H1 (cell line): Measurements from ENCODE around the gene UGT2B15. TPM values are rescaled to one million over a fixed set of nuclear protein-coding genes. Genes with fewer than 3 reads are reported as not detected.

Experiments
- CTCF ChIA-PET: fragments of 300-600 bp; sonication (Branson Sonifier 250); formaldehyde crosslinking; loops from one replicate; lab custom pipeline; 2021; ENCODE audit not compliant: partially characterized antibody; lab: Charles Lee
- POLR2A ChIA-PET: fragments of 300-600 bp; sonication (Branson Sonifier 250); formaldehyde crosslinking; loops from one replicate; lab custom pipeline; 2021; ENCODE audit warnings: inconsistent platforms; ENCODE audit not compliant: partially characterized antibody; lab: Charles Lee
- DNase-seq, 2 experiments: peaks; one replicate each; pipeline versions ENCODE4 v3.0.0 to v3.0.0-alpha.2; 2010 to 2022; ENCODE audit warnings: low spot score in 2 of 2, low read depth in 1 of 2, mixed read lengths in 1 of 2
- FAIRE-seq: peaks from 2 replicates; lab custom pipeline; 2011; peaks lifted over from hg19 to GRCh38; lab: Jason Lieb, UNC
- H2AFZ ChIP-seq: 2 replicates; pipeline ENCODE4 v1.8.1; 2012; ENCODE audit warnings: low read length, inconsistent platforms
- H2AK5ac ChIP-seq: 2 replicates; pipeline ENCODE4 v1.6.1; 2013; ENCODE audit warnings: low read depth, low read length
- H2BK120ac ChIP-seq: replicated peaks from 2 replicates; pipeline ENCODE3; 2013; ENCODE audit warnings: low read depth, low read length, inconsistent platforms
- H2BK12ac ChIP-seq: 2 replicates; pipeline ENCODE4 v1.6.1; 2013; ENCODE audit warnings: low read depth, low read length
- H2BK15ac ChIP-seq: 2 replicates; pipeline ENCODE4 v1.6.1; 2013; ENCODE audit warnings: low read length
- H2BK20ac ChIP-seq: 2 replicates; pipeline ENCODE4 v1.6.1; 2013; ENCODE audit warnings: low read length
- H2BK5ac ChIP-seq: 2 replicates; pipeline ENCODE4 v1.6.1; 2013; ENCODE audit warnings: low read depth, low read length
- H3K14ac ChIP-seq: 2 replicates; pipeline ENCODE4 v1.6.1; 2013; ENCODE audit warnings: inconsistent platforms; ENCODE audit not compliant: insufficient read length
- H3K18ac ChIP-seq: 2 replicates; pipeline ENCODE4 v1.6.1; 2013; ENCODE audit warnings: low read length; ENCODE audit errors: extremely low read depth
- H3K23ac ChIP-seq: 2 replicates; pipeline ENCODE4 v1.6.1; 2013; ENCODE audit warnings: inconsistent platforms; ENCODE audit not compliant: insufficient read length
- H3K23me2 ChIP-seq: 2 replicates; pipeline ENCODE4 v1.6.1; 2013; ENCODE audit warnings: low read depth, low read length
- H3K27ac ChIP-seq: 2 replicates; pipeline ENCODE4 v1.6.1; 2011; ENCODE audit warnings: low read depth, low read length, inconsistent platforms
- H3K27me3 ChIP-seq, 4 experiments: replicated peaks in 1 of 4; 1 replicate in 1 of 4; 2 replicates in 3 of 4; pipeline versions ENCODE4 v1.6.1 to v1.8.1; 2011 to 2013; ENCODE audit warnings: low read length in 3 of 4, mild to moderate bottlenecking in 3 of 4, inconsistent platforms in 2 of 4, mixed read lengths in 2 of 4, moderate library complexity in 1 of 4; ENCODE audit not compliant: control insufficient read depth in 3 of 4, insufficient read depth in 3 of 4; ENCODE audit errors: extremely low read depth in 1 of 4
- H3K36me3 ChIP-seq, 4 experiments: 2 replicates each; pipeline versions ENCODE4 v1.6.1 to v1.8.1; 2011 to 2013; ENCODE audit warnings: mild to moderate bottlenecking in 4 of 4, low read length in 3 of 4, moderate library complexity in 2 of 4, control low read depth in 1 of 4, inconsistent platforms in 1 of 4; ENCODE audit not compliant: insufficient read depth in 4 of 4, control insufficient read depth in 2 of 4
- H3K4ac ChIP-seq: replicated peaks from 2 replicates; pipeline ENCODE3; 2013; ENCODE audit warnings: low read length, low read depth, mixed read lengths, inconsistent platforms; ENCODE audit not compliant: insufficient read length
- H3K4me1 ChIP-seq, 4 experiments: replicated peaks in 1 of 4; 1 replicate in 1 of 4; 2 replicates in 3 of 4; pipeline versions ENCODE4 v1.6.1 to v1.8.1; 2011 to 2013; ENCODE audit warnings: low read length in 3 of 4, inconsistent platforms in 2 of 4, mixed read lengths in 1 of 4; ENCODE audit not compliant: insufficient read depth in 4 of 4, control insufficient read depth in 3 of 4
- H3K4me2 ChIP-seq, 2 experiments: 2 replicates each; pipeline versions ENCODE4 v1.6.1 to v1.8.1; 2011 to 2013; ENCODE audit warnings: low read depth in 2 of 2, low read length in 2 of 2, control low read depth in 1 of 2, inconsistent platforms in 1 of 2, mild to moderate bottlenecking in 1 of 2; ENCODE audit not compliant: insufficient read depth in 1 of 2
- H3K4me3 ChIP-seq, 4 experiments: fragments of 200-600, 300-600 bp in 1 of 4; sonication (generic), shearing (Covaris generic), sonication (Bioruptor Twin) in 1 of 4; 2 replicates each; pipeline versions ENCODE4 v1.5.1 to v1.8.1; 2011 to 2016; ENCODE audit warnings: low read length in 4 of 4, low read depth in 3 of 4, control low read depth in 2 of 4, inconsistent platforms in 2 of 4, mild to moderate bottlenecking in 2 of 4, mixed read lengths in 1 of 4, moderate library complexity in 1 of 4; ENCODE audit not compliant: insufficient read depth in 2 of 4; ENCODE audit errors: extremely low read depth in 1 of 4
- H3K56ac ChIP-seq: replicated peaks from 2 replicates; pipeline ENCODE3; 2013; ENCODE audit warnings: low read depth, mild to moderate bottlenecking, mixed read lengths, low read length, inconsistent platforms; ENCODE audit not compliant: insufficient read length
- H3K79me1 ChIP-seq: 2 replicates; pipeline ENCODE4 v1.6.1; 2013; ENCODE audit warnings: low read depth, low read length, control low read depth
- H3K79me2 ChIP-seq, 2 experiments: 2 replicates each; pipeline versions ENCODE4 v1.6.1 to v1.8.1; 2012 to 2013; ENCODE audit warnings: low read length in 2 of 2, mild to moderate bottlenecking in 2 of 2, inconsistent platforms in 1 of 2; ENCODE audit not compliant: insufficient read depth in 2 of 2, control insufficient read depth in 1 of 2
- H3K9ac ChIP-seq, 4 experiments: replicated peaks in 1 of 4; 1 replicate in 1 of 4; 2 replicates in 3 of 4; pipeline versions ENCODE4 v1.6.1 to v1.8.1; 2011 to 2013; ENCODE audit warnings: low read depth in 3 of 4, low read length in 3 of 4, control low read depth in 2 of 4, mild to moderate bottlenecking in 2 of 4, moderate library complexity in 2 of 4, inconsistent platforms in 1 of 4; ENCODE audit errors: extremely low read depth in 1 of 4
- H3K9me3 ChIP-seq, 2 experiments: 2 replicates each; pipeline versions ENCODE4 v1.6.1 to v1.8.1; 2012 to 2013; ENCODE audit warnings: mild to moderate bottlenecking in 2 of 2, moderate library complexity in 2 of 2, control low read depth in 1 of 2, inconsistent platforms in 1 of 2, low read depth in 1 of 2, low read length in 1 of 2, mixed read lengths in 1 of 2; ENCODE audit not compliant: insufficient read depth in 2 of 2
- H4K20me1 ChIP-seq, 2 experiments: replicated peaks in 1 of 2; 2 replicates each; pipeline versions ENCODE3 to v1.8.1; 2011 to 2013; ENCODE audit warnings: inconsistent platforms in 2 of 2, low read length in 2 of 2, mild to moderate bottlenecking in 1 of 2; ENCODE audit not compliant: insufficient read depth in 2 of 2, control insufficient read depth in 1 of 2
- H4K5ac ChIP-seq: 2 replicates; pipeline ENCODE4 v1.6.1; 2013; ENCODE audit warnings: low read length, low read depth, mixed read lengths, inconsistent platforms; ENCODE audit not compliant: insufficient read length
- H4K8ac ChIP-seq: 2 replicates; pipeline ENCODE4 v1.8.0; 2013; ENCODE audit warnings: mild to moderate bottlenecking, moderate library complexity, low read length, inconsistent platforms; ENCODE audit not compliant: insufficient read depth; ENCODE audit errors: extremely low read depth
- H4K91ac ChIP-seq: replicated peaks from 2 replicates; pipeline ENCODE3; 2013; ENCODE audit warnings: low read length, mixed read lengths, inconsistent platforms; ENCODE audit not compliant: insufficient read length
- GTF2F1 ChIP-seq: IDR thresholded peaks from 2 replicates; pipeline ENCODE4 v1.6.1; 2012; ENCODE audit warnings: low read depth, low read length, improper control_type of control experiment, borderline replicate concordance
- JUN ChIP-seq: IDR thresholded peaks from 2 replicates; pipeline ENCODE4 v1.6.1; 2011; ENCODE audit warnings: low read depth, mild to moderate bottlenecking, improper control_type of control experiment, low read length
- NRF1 ChIP-seq: IDR thresholded peaks from 2 replicates; pipeline ENCODE4 v1.6.1; 2011; ENCODE audit warnings: mild to moderate bottlenecking, low read depth, low read length, improper control_type of control experiment
- RFX5 ChIP-seq: IDR thresholded peaks from 2 replicates; pipeline ENCODE4 v1.6.1; 2011; ENCODE audit warnings: low read depth, low read length, improper control_type of control experiment, borderline replicate concordance
- RNF2 ChIP-seq: fragments of 200-900, 300-1000 bp; sonication (generic); IDR thresholded peaks from 2 replicates; pipeline ENCODE4 v1.7.1; 2016; ENCODE audit warnings: borderline replicate concordance, low read depth, mild to moderate bottlenecking, antibody characterized with exemption, low read length; ENCODE audit not compliant: poor library complexity, severe bottlenecking; ENCODE audit errors: missing control alignments
- SIRT6 ChIP-seq: IDR thresholded peaks from one replicate; pipeline ENCODE4 v1.7.1; 2012; ENCODE audit warnings: low read length, inconsistent platforms
- YY1 ChIP-seq: IDR thresholded peaks from 2 replicates; pipeline ENCODE4 v1.6.1; 2011; ENCODE audit warnings: low read depth, mild to moderate bottlenecking, low read length
- polyA plus RNA-seq, 7 experiments: library from polyadenylated mRNA; depleted of rRNA in 3 of 7; stranded (reverse) in 5 of 7; unstranded in 2 of 7; fragments of >200 nt in 5 of 7; fragments of 200-250 nt in 2 of 7; gene quantifications; 1 replicate in 5 of 7; 2 replicates in 1 of 7; 4 replicates in 1 of 7; pipeline versions ENCODE4 v1.2.1 to v1.2.3, GENCODE V29; 2011 to 2013; ENCODE audit warnings: missing spikeins in 2 of 7, mixed read lengths in 2 of 7
- total RNA-seq: library from RNA; stranded (reverse); fragmentation: NEBNext Ultra II Directional; extraction: Animal tissue kit (Norgen Biotek cat#: 25700); gene quantifications from 2 replicates; pipeline ENCODE4 v1.2.1, GENCODE V29; 2021

UGT2B15 gene
- total and polyA plus RNA-seq, 2 of the 8 experiments (the other 6 are each of a cell fraction or from before 2014, with no cell fraction given) = not detected

DNA sequence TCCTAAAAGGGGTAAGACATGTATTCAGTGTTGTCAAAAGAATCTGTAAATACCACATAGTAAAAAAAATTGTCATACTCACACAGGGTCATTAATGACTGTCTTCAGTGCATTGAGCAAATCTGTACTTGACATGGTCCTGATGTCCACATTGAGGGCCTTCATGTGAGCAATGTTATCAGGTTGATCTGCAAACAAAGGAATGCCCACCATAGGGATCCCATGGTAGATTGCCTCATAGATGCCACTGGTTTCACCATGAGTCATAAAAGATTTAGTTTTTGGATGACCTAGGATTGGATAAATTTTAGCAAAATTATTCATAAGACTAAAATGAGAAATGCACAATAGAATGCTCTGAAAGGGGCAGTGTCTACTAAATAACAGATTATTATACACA lies 38.1 kb upstream of the UGT2B15 start:
- no peaks in the 10 kb centered on the region for H3K79me1 ChIP-seq
- H3K4ac ChIP-seq = no peak overlapping the region
- no peak overlapping the region for H2BK120ac ChIP-seq
- no peak overlapping the region for H3K27ac ChIP-seq
- ChIA-PET POLR2A (no interaction called here), CTCF (no interaction called here)
- DNase-seq (no peak), FAIRE-seq (no peak)
- H4K5ac ChIP-seq = no peak overlapping the region
- TF ChIP-seq YY1 (no peak), GTF2F1 (no peak), RFX5 (no peak), JUN (no peak), RNF2 (no peak), NRF1 (no peak), SIRT6 (no peak)
- H4K91ac ChIP-seq = no peak overlapping the region
- no peak overlapping the region for H2BK20ac ChIP-seq
- H3K4me2 ChIP-seq = no peak overlapping the region
- H3K23me2 ChIP-seq = no peaks in the 10 kb centered on the region
- no peak overlapping the region for H3K56ac ChIP-seq
- H3K9ac ChIP-seq = no peak overlapping the region
- no peaks in the 10 kb centered on the region for H3K4me1 ChIP-seq
- H3K14ac ChIP-seq = no peak overlapping the region
- no peak overlapping the region for H2AFZ ChIP-seq
- H3K4me3 ChIP-seq = no peak overlapping the region
- H4K8ac ChIP-seq = no peak overlapping the region
- H3K36me3 ChIP-seq = no peaks in the 10 kb centered on the region
- H2BK5ac ChIP-seq = no peak overlapping the region
- H2BK12ac ChIP-seq = no peak overlapping the region
- no peak overlapping the region for H2BK15ac ChIP-seq
- H3K18ac ChIP-seq = no peak overlapping the region
- H3K23ac ChIP-seq = no peak overlapping the region
- H3K9me3 ChIP-seq = peaks cover 0 to 4% of the 10 kb centered on the region in 2 experiments; a peak in 1 of 4 replicates
- no peaks in the 10 kb centered on the region for H3K79me2 ChIP-seq
- no peaks in the 10 kb centered on the region for H4K20me1 ChIP-seq
- H3K27me3 ChIP-seq = no peaks in the 10 kb centered on the region
- H2AK5ac ChIP-seq = no peak overlapping the region
